NCI-H2196 (cell line): ENCODE data around the gene TSPAN8.
"Not testable (repeated sequence)": the region's sequence is repeated elsewhere in the genome, so short reads cannot be mapped to it uniquely, and the experiment has no call there.

Source experiments
- DNase-seq: peaks from one replicate; lab custom pipeline; 2025; ENCODE audit not compliant: unreplicated experiment; lab: John Stamatoyannopoulos, UW

The TSPAN8 gene

GRCh38 chr12:71129364-71129763 lies 28.4 kb downstream of the TSPAN8 start:
- no peak for DNase-seq

DNA sequence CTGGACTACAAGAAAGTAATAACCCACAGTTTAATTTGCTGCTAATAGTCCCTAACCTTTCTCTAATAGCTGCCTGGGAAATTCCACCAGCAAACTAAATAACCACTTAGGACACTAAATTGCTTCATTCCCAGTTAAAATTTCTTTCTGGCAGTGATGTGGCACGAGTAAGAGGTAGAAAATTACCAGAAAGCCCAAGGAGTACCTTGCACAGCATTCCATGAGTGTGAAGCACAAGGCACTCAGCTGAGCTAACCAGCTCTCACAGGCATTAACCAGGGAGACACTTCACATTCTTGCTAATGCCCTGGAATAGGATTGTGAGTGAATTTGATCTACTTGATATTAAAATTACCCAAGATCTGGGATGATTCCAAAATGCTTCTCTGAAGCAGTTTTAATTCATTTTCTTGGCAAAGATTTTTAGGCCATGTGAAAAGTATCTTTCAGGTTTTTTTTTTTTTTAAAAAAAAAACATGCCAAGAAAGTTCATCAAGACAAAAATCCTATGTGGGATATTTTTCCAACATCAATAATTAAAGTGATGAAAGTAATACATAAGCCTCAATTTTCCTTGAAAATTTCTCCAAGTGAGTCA lies 29.5 kb downstream of the TSPAN8 start:
- DNase-seq = no peak

DNA sequence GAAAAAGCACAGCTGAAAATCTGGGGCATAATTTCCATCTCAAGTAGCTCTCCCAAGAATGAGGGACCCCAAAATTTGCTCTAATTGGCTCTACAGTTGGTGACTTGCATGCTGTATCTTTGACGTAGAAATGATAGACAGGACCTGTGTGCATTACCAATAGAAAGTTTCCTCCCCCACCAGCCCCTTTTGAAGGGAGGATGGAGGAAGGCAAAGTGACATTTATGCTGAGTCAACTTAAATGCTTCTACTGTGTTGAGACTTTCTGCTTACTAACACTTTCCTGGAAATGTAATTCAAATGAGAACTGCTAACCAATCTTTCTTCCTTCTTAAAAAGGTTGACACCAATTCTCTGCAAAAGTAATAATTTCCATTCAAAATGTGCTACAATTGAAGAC lies 31.9 kb downstream of the TSPAN8 start:
- DNase-seq = no peak

DNA sequence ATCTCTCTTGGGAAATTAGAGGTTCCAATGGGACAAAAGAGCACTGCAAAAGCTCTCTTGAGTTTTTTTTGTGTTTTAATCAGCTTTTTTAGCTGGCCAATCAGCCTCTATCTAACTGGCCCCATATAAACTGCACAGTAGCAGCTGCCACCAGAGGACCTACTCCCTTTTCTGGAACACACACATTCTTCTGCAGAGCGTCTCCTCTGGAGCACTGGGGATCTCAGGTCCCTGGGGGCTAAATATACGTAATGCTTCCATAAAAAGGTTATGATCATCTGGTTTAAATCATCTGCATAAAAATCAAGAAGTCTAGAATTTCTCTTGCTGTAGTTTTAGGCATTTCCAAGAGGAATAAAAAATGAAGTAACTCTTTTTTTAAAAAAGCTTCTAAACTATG lies 32.3 kb downstream of the TSPAN8 start:
- DNase-seq = no peak

DNA sequence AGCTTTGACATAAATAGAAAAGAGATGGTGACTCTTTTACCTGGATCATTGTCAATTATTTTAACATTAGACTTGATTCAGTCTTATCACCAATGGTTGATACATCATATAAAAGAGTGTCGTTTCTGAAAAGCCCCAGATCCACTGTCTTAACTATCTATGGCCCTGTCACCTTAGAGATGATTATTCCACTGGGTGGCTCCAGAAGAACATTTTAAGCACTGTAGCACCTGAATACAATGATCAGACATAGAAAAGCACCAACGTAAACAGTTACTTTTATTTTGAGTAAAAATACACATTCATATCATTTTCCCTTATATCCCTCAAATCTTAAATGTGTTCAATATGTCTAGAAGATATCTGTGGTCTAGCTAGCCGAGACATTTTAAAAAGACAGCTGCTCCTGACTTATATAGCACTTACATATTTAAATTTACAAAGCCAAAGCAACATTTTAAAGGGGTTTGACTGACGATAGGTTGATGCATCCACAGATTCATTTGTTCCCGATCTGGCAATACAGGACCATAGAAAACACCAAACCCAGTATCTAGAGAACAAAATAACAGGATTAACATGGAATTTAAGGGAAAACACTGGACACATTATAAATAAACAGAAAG lies 32.9 kb downstream of the TSPAN8 start:
- no peak for DNase-seq

- DNase-seq = not testable (repeated sequence)
Observed at GRCh38 chr12:71113148-71113547, 44.7 kb downstream of the TSPAN8 start.

DNA sequence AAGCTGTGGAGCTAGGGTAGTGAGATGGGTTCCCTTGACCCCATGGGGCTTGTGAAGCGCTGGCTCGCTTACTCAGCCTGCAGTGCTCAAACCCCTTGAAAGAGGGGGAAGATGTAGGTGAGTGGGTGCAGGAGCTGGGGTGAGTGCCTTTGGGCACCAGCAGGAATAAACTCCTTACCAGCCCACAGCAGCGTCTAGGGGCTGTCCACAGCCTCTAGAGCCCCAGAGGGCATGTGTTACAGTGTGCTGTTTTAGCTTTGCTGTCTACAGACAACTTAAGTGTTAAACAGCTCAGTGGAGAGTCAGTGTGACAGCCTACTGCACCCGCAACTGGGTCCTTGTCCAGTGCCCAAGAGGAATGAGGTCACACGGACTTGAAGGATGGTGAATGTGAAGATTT lies 48.0 kb downstream of the TSPAN8 start:
- DNase-seq = no peak

DNA sequence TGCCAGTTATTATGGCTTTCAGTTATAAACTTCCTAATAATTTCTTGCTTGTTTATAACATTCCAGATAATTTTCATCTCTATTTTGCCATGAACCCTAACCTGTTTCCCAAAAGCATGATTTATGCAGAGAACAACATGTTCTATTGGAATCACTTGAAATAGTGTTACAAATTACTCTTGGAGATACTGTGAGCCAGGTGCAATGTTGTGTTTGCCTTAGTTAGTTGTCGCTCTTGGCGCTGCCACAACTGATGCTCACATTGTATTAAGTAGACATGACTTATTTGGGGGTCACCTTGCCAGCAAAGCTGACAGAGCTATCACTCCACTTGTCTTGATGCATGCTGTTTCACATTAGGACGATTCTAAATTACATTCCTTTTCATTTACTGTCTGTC lies 49.4 kb downstream of the TSPAN8 start:
- no peak for DNase-seq

- DNase-seq = no peak
Observed at GRCh38 chr12:71107936-71108335, 49.9 kb downstream of the TSPAN8 start.

DNA sequence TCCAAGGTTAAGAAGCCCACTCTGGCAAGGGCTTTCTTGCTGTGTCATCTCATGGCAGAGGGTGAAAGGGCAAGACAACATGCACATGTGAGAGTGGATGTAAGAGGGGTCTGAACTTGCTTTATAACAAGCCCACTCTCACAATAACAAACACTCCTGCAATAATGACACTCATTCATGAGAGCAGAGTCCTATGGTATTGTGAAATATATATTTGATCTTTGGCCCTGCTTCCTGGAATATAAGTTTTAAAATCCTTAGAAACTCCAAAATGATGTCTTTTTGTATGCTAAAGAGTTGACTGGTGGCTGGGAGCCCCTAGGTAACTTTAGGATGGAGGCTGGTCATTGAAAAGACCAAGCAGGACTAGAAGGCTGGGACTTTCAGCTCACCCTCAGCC lies 51.8 kb downstream of the TSPAN8 start:
- no peak for DNase-seq

- no peak for DNase-seq
Observed at GRCh38 chr12:71092290-71092689, 65.5 kb downstream of the TSPAN8 start.

- no peak for DNase-seq
Observed at GRCh38 chr12:71090971-71091370, 66.8 kb downstream of the TSPAN8 start.

- DNase-seq = no peak
Observed at GRCh38 chr12:71085575-71085974, 72.2 kb downstream of the TSPAN8 start.

- no peak for DNase-seq
Observed at GRCh38 chr12:71075743-71076142, 82.1 kb downstream of the TSPAN8 start.
